OCI-LY1 (cell line): ENCODE data around the gene ELK3.

Experiments used
- H2AFZ ChIP-seq: fragments of 200-600 bp; sonication (generic), shearing (Covaris generic); 2 replicates; pipeline ENCODE4 v1.6.0; 2014; ENCODE audit warnings: antibody characterized with exemption, mild to moderate bottlenecking, low read length
- H3F3A ChIP-seq: fragments of 200-600 bp; sonication (generic), shearing (Covaris generic); 2 replicates; pipeline ENCODE4 v1.6.0; 2014; ENCODE audit warnings: mild to moderate bottlenecking, antibody characterized with exemption, low read length, moderate library complexity; ENCODE audit not compliant: insufficient read depth
- H3K27ac ChIP-seq: fragments of 200-600 bp; sonication (generic); 2 replicates; pipeline ENCODE4 v1.5.1; 2014; ENCODE audit warnings: low read length, mixed run types, mild to moderate bottlenecking, low read depth; ENCODE audit not compliant: poor library complexity, severe bottlenecking
- H3K27me3 ChIP-seq: fragments of 200-600 bp; sonication (generic); 2 replicates; pipeline ENCODE4 v1.6.0; 2014; ENCODE audit warnings: antibody characterized with exemption, mild to moderate bottlenecking, low read length, moderate library complexity; ENCODE audit not compliant: insufficient read depth
- H3K36me3 ChIP-seq: fragments of 200-600 bp; sonication (generic); 2 replicates; pipeline ENCODE4 v1.6.1; 2014; ENCODE audit warnings: mild to moderate bottlenecking, antibody characterized with exemption, low read length, moderate library complexity, mixed read lengths; ENCODE audit not compliant: insufficient read depth
- H3K4me1 ChIP-seq: fragments of 200-600 bp; sonication (generic); 2 replicates; pipeline ENCODE4 v1.5.1; 2014; ENCODE audit warnings: mild to moderate bottlenecking, low read length, moderate library complexity; ENCODE audit not compliant: insufficient read depth, severe bottlenecking
- H3K4me2 ChIP-seq: fragments of 200-600 bp; sonication (generic), shearing (Covaris generic); 2 replicates; pipeline ENCODE4 v1.6.1; 2014; ENCODE audit warnings: low read length
- H3K4me3 ChIP-seq: fragments of 200-600 bp; sonication (generic); 2 replicates; pipeline ENCODE4 v1.5.1; 2014; ENCODE audit warnings: low read length, low read depth, mild to moderate bottlenecking, mixed read lengths; ENCODE audit not compliant: poor library complexity, severe bottlenecking
- H3K79me2 ChIP-seq: fragments of 200-600 bp; shearing (Covaris generic); 2 replicates; pipeline ENCODE4 v1.6.1; 2016; ENCODE audit warnings: mixed run types, low read length, mixed read lengths; ENCODE audit not compliant: insufficient read depth
- H3K9ac ChIP-seq: fragments of 200-600 bp; sonication (generic), shearing (Covaris generic); 2 replicates; pipeline ENCODE4 v1.6.1; 2014; ENCODE audit warnings: mild to moderate bottlenecking, low read length, mixed read lengths
- H3K9me2 ChIP-seq: fragments of 200-600 bp; sonication (generic), shearing (Covaris generic); 2 replicates; pipeline ENCODE4 v1.6.1; 2014; ENCODE audit warnings: low read depth, mild to moderate bottlenecking, low read length, mixed read lengths
- H3K9me3 ChIP-seq: fragments of 200-600 bp; shearing (Covaris generic); 2 replicates; pipeline ENCODE4 v1.6.1; 2014; ENCODE audit warnings: low read length, mixed read lengths
- H4K20me1 ChIP-seq: fragments of 200-600 bp; sonication (generic), shearing (Covaris generic); 2 replicates; pipeline ENCODE4 v1.6.0; 2016; ENCODE audit warnings: mild to moderate bottlenecking, low read length; ENCODE audit not compliant: insufficient read depth
- CTCF ChIP-seq: fragments of 200-600 bp; sonication (generic), shearing (Covaris generic); IDR thresholded peaks from 2 replicates; pipeline ENCODE4 v1.5.1; 2017; ENCODE audit warnings: mild to moderate bottlenecking, antibody characterized with exemption, low read length, moderate library complexity, mixed read lengths
- EZH2 ChIP-seq: fragments of 200-600 bp; sonication (generic), shearing (Covaris generic); IDR thresholded peaks from 2 replicates; pipeline ENCODE4 v1.8.0; 2017; ENCODE audit warnings: borderline replicate concordance, mixed run types, mild to moderate bottlenecking, antibody characterized with exemption, low read length, moderate library complexity, mixed read lengths

ELK3 gene

GRCh38 chr12:96238336-96239047 lies 44.3 kb downstream of the ELK3 start:
- Histone ChIP-seq H3K4me1 (no peaks in the 10 kb centered on the region), H3K9me2 (no peaks in the 10 kb centered on the region), H3K9me3 (no peaks in the 10 kb centered on the region), H3K79me2 (no peaks in the 10 kb centered on the region), H3K4me2 (no peak overlapping the region), H3F3A (no peaks in the 10 kb centered on the region), H3K27me3 (no peaks in the 10 kb centered on the region; the same call in 1 of the 2 replicates), H2AFZ (no peak overlapping the region), H3K36me3 (no peaks in the 10 kb centered on the region), H3K9ac (no peak overlapping the region), H4K20me1 (no peaks in the 10 kb centered on the region), H3K4me3 (no peak overlapping the region), H3K27ac (no peak overlapping the region)
- no peak for TF ChIP-seq EZH2
- TF ChIP-seq CTCF, result no peak

- no peaks in the 10 kb centered on the region for H4K20me1 ChIP-seq
- no peaks in the 10 kb centered on the region for H3K36me3 ChIP-seq
- H3K79me2 ChIP-seq, result no peaks in the 10 kb centered on the region
These were observed 45.8 kb downstream of the ELK3 start for GRCh38 chr12:96239711-96240635.

GRCh38 chr12:96240656-96241055 lies 46.5 kb downstream of the ELK3 start:
- no peak overlapping the region for H3K4me2 ChIP-seq
- H3K9me3 ChIP-seq, result no peaks in the 10 kb centered on the region
- no peaks in the 10 kb centered on the region for H3F3A ChIP-seq
- no peaks in the 10 kb centered on the region for H3K36me3 ChIP-seq
- H3K4me3 ChIP-seq, result no peak overlapping the region
- H3K9me2 ChIP-seq, result no peaks in the 10 kb centered on the region
- TF ChIP-seq CTCF, result no peak
- TF ChIP-seq EZH2, result no peak
- H3K79me2 ChIP-seq, result no peaks in the 10 kb centered on the region
- H3K27ac ChIP-seq, result no peak overlapping the region
- no peaks in the 10 kb centered on the region for H3K4me1 ChIP-seq
- H3K27me3 ChIP-seq, result no peaks in the 10 kb centered on the region; the same call in 1 of the 2 replicates
- H4K20me1 ChIP-seq, result no peaks in the 10 kb centered on the region
- H2AFZ ChIP-seq, result no peak overlapping the region
- H3K9ac ChIP-seq, result no peak overlapping the region

More at GRCh38 chr12:96239711-96240635, 45.8 kb downstream of the ELK3 start:
- no peaks in the 10 kb centered on the region for H3K9me3 ChIP-seq
- no peaks in the 10 kb centered on the region; the same call in 1 of the 2 replicates for H3K27me3 ChIP-seq
- H2AFZ ChIP-seq, result no peak overlapping the region
- no peaks in the 10 kb centered on the region for H3K4me1 ChIP-seq
- no peak overlapping the region for H3K4me3 ChIP-seq
- H3K4me2 ChIP-seq, result no peak overlapping the region
- H3K9me2 ChIP-seq, result no peaks in the 10 kb centered on the region
- no peaks in the 10 kb centered on the region for H3F3A ChIP-seq
- TF ChIP-seq EZH2 (no peak), CTCF (no peak)
- H3K9ac ChIP-seq, result no peak overlapping the region
- no peak overlapping the region for H3K27ac ChIP-seq
